AG09319 (cell line): ENCODE data around the gene CEP170.
"Not testable (repeated sequence)": the region's sequence is repeated elsewhere in the genome, so short reads cannot be mapped to it uniquely, and the experiment has no call there.

Source experiments
- DNase-seq: peaks from one replicate; pipeline ENCODE4 v3.0.0-alpha.2; 2010; ENCODE audit warnings: low read depth; ENCODE audit errors: extremely low read depth
- CTCF ChIP-seq: IDR thresholded peaks from 2 replicates; pipeline ENCODE4 v1.5.1; 2011; ENCODE audit warnings: low read depth, mild to moderate bottlenecking, inconsistent platforms, low read length, moderate library complexity

Gene CEP170

GRCh38 chr1:243213045-243213787 lies 41.9 kb downstream of the CEP170 start:
- DNase-seq: peak; percentile 30
- no peak for TF ChIP-seq CTCF

GRCh38 chr1:243211984-243212383 lies 43.1 kb downstream of the CEP170 start:
- not testable (repeated sequence) for DNase-seq

GRCh38 chr1:243205026-243205501 lies 50.0 kb downstream of the CEP170 start:
- DNase-seq: not testable (repeated sequence)

- DNase-seq: not testable (repeated sequence)
Measured at GRCh38 chr1:243204336-243204735, 50.7 kb downstream of the CEP170 start.

GRCh38 chr1:243203196-243203595 lies 51.9 kb downstream of the CEP170 start:
- not testable (repeated sequence) for DNase-seq

- DNase-seq: not testable (repeated sequence)
Measured at GRCh38 chr1:243201316-243201715, 53.8 kb downstream of the CEP170 start.

GRCh38 chr1:243197524-243197923 lies 57.6 kb downstream of the CEP170 start:
- DNase-seq: not testable (repeated sequence)

- not testable (repeated sequence) for DNase-seq
Measured at GRCh38 chr1:243193330-243193729, 61.8 kb downstream of the CEP170 start.

- not testable (repeated sequence) for DNase-seq
Measured at GRCh38 chr1:243186201-243186995, 68.7 kb downstream of the CEP170 start.

- not testable (repeated sequence) for DNase-seq
Measured at GRCh38 chr1:243184787-243185186, 70.3 kb downstream of the CEP170 start.

- not testable (repeated sequence) for DNase-seq
Measured at GRCh38 chr1:243183661-243184060, 71.4 kb downstream of the CEP170 start.

GRCh38 chr1:243183176-243183575 lies 71.9 kb downstream of the CEP170 start:
- not testable (repeated sequence) for DNase-seq

GRCh38 chr1:243179720-243180119 lies 75.4 kb downstream of the CEP170 start:
- no peak for TF ChIP-seq CTCF
- DNase-seq: no peak

GRCh38 chr1:243177792-243178191 lies 77.3 kb downstream of the CEP170 start:
- not testable (repeated sequence) for DNase-seq

- DNase-seq: peak; percentile 10
Measured at GRCh38 chr1:243173758-243174369, 81.2 kb downstream of the CEP170 start.

- DNase-seq: not testable (repeated sequence)
Measured at GRCh38 chr1:243164911-243165310, 90.2 kb downstream of the CEP170 start.

GRCh38 chr1:243150906-243151305 lies 104.2 kb downstream of the CEP170 start:
- not testable (repeated sequence) for DNase-seq

GRCh38 chr1:243149120-243149519 lies 106.0 kb downstream of the CEP170 start:
- not testable (repeated sequence) for DNase-seq
